SKM-1 treated with dmso at 0.1 percent for 144 hours (cell line): ENCODE data around the gene HES4.
"Not testable (repeated sequence)": the region's sequence is repeated elsewhere in the genome, so short reads cannot be mapped to it uniquely, and the experiment has no call there.

Experiments
- DNase-seq: peaks from one replicate; lab custom pipeline; 2025; ENCODE audit not compliant: unreplicated experiment; lab: John Stamatoyannopoulos, UW

The HES4 gene

GRCh38 chr1:1019122-1019999 is 19.5 kb upstream of the HES4 start:
- DNase-seq = peak; percentile 40

GRCh38 chr1:1018321-1018685 is 18.4 kb upstream of the HES4 start:
- DNase-seq = not testable (repeated sequence)

DNA sequence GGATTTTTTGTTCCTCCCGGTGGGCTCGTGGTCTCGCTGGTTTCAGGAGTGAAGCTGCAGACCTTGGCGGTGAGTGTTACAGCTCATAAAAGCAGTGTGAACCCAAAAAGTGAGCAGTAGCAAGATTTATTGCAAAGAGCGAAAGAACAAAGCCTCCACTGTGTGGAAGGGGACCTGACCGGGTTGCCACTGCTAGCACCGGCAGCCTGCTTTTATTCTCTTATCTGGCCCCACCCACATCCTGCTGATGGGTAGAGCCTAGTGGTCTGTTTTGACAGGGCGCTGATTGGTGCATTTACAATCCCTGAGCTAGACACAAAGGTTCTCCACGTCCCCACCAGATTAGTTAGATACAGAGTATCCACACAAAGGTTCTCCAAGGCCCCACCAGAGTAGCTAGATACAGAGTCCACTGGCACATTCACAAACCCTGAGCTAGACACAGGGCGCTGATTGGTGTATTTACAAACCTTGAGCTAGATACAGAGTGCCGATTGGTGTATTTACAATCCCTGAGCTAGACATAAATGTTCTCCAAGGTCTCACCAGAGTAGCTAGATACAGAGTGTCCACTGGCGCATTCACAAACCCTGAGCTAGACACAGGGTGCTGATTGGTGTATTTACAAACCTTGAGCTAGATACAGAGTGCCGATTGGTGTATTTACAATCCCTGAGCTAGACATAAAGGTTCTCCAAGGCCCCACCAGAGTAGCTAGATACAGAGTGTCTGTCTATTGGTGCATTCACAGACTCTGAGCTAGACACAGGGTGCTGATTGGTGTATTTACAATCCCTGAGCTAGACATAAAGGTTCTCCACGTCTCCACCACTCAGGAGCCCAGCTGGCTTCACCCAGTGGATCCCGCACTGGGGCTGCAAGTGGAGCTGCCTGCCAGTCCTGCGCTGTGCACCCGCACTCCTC is 17.8 kb upstream of the HES4 start:
- not testable (repeated sequence) for DNase-seq

DNA sequence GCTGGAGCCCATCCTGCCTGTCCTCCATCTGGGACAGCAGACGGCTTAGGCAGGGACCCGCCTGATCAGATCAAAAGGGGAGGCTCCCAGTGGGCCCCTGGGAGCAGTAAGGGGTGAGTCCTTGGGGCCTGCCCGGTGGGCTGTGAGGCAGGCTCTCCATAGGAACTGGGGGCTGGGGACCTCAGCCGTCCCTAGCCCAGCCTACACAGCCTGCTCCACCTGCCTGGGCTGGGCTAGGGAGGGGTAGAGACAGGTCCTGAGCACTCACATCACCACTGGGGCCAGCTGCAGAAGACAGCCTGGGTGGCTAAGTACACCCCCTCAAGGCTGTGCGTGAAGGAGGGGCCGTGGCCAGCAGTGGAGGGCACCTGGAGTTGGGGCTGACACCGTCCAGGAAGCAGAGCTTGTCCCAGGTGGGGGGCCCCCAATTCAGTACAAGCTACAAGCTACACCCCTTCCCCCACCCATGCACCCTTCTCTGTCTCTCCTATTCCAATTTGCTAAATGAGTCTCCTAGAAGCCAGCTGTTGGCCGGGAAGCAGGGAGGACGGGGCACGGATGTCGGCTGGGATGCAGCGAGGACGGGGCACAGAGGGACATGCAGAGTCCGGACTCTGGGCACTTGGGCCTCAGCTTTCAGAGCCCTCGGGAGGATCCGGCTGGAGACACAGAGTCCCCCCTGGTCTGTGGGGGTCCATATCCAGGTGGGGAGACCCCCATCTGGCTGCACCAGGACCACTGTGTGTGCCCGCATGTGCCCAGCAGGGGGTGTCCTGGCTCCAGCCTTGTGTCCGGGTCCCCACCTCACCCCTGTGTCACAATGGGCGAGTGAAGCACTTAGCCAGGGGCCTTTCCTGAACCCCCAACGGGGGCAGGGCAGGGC is 15.1 kb upstream of the HES4 start:
- peak; percentile 15 for DNase-seq

GRCh38 chr1:1013922-1014648 is 14.2 kb upstream of the HES4 start:
- no peak for DNase-seq

- peak; percentile 65 for DNase-seq
Observed at GRCh38 chr1:1013105-1013921, 13.4 kb upstream of the HES4 start, which contains the start of gene ISG15. Gene ISG15, plus strand, starts transcription at chr1:1013497. Its CDS starts 77 bp downstream, at chr1:1013574.

GRCh38 chr1:1012736-1013104 is 12.8 kb upstream of the HES4 start:
- not testable (repeated sequence) for DNase-seq

DNA sequence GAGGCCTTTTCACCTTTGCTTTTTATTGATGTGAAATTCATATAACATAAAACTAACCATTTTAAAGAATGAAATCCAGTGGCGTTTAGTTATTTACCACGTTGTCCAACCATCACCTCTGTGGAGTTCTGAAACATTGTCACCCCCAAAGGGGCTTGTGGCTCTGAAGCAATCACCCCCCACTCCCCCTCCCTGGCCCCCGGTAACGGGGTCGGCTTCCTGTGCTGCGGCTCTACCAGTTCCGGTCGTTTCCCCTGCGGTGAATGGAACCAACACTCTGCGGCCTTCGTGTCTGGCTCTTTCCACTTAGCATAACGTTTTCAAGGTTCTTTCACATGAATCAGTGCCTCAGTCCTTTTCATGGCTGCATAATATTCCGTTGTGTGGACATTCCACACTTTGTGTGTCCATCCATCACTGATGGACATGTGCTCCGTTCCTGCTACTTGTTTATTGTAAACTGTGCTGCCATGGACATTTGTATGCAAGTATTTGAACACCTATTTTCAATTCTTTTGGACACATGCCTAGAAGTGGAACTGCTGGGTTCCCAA is 11.6 kb upstream of the HES4 start:
- no peak for DNase-seq

- DNase-seq = not testable (repeated sequence)
Observed at GRCh38 chr1:1010131-1010530, 10.2 kb upstream of the HES4 start.

GRCh38 chr1:1006305-1007159 is 6.6 kb upstream of the HES4 start:
- no peak for DNase-seq

GRCh38 chr1:1005774-1006304 is 5.9 kb upstream of the HES4 start:
- DNase-seq = no peak

DNA sequence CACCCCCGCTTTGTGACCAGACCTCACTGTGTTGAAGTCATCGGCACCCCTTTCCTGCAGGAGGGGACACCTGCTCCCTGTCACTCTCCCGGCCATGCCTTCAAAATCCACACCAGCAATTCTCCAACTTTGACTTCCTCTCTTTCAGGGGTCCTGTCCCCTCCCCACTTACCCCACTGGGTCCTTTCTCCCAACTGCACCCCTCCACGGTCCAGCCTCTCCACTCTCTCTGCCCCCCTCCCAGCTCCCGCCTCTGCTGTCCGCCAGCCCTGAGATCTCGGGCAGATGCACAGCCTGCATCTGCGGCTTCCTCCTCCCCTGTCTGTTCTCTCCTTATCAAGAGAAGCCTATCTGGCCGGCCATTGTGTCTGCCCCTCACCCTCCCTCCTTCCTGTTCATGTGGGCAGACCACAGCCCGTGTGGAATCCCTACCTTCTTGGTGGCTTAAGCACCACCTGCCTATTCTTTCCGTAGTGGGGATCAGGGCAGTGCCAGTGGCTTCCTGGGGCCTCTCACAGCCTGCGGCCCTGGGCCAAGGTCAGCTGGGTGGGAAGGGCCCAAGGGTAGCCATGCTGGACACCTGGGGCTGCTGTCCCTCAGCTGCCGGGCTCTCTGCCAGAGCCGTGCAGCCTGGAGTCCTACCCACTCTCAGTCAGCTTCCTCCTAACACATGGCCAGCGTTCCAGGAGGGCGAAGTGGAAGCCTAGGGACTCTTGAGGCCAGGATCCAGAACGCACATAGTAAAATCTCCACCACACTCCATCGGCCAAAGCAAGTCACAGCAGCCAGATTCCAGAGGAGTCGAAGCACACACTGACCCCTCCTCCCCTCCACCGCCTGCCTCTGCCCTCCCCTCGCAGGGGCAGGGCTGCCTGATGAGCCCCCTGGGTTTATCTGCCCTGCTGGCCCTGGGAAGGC is 5.1 kb upstream of the HES4 start:
- DNase-seq = no peak

- DNase-seq = no peak
Observed at GRCh38 chr1:1004420-1004779, 4.5 kb upstream of the HES4 start.

DNA sequence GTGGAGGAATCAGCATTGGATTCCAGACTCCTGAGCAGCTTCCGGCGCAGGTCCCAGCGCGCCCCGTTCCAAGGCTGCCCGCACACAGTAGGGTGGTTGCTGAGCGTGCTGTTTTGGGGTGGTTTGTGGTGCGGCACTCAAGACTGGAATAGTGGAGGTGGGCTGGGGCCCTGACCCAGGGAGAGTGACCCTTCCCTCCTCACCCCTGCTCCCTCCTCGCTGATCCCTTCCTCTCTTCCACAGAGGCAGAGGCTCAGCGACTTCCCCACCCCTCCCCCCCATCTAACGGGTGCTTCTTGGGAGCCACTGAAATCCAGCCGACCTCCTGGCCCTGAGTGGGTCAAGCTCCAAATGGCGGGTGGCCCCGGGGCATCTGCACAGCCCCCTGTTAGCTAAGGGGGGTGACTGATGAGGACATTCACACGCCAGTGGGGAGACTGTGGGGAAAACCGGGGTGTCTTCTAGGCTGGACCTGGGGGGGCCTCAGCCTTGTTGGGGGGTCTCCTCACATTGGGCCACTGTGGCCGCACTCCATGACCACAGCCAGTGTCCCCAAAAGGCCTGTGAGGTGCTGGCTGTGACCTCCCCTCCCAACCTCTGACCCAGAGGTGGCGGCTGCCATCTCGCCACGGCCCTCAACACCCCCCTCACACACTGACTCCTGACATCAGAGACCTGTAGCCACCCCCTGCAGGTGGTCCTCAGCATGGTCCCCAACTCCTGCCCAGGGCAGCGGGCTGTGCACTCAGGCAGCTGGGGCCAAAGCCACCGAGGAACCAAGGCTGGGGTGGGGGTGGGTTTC is 3.9 kb upstream of the HES4 start:
- no peak for DNase-seq

GRCh38 chr1:1001057-1001783 is 1.3 kb upstream of the HES4 start:
- no peak for DNase-seq
